H9 (cell line): Measurements from ENCODE around the gene CALHM3. TPM values are rescaled to one million over a fixed set of nuclear protein-coding genes. Genes with fewer than 3 reads are reported as not detected.

Source experiments
- DNase-seq: peaks from one replicate; pipeline ENCODE4 v3.0.0-alpha.2; 2017
- H2AFZ ChIP-seq: one replicate; pipeline ENCODE4 v1.6.1; 2013; ENCODE audit warnings: mild to moderate bottlenecking, low read length, control low read depth, moderate library complexity
- H2AK5ac ChIP-seq: 2 replicates; pipeline ENCODE4 v1.6.1; 2013; ENCODE audit warnings: low read length, control low read depth, mixed read lengths; ENCODE audit not compliant: insufficient read length
- H2BK120ac ChIP-seq: one replicate; pipeline ENCODE4 v1.6.1; 2013; ENCODE audit warnings: low read depth, mild to moderate bottlenecking, low read length, control low read depth, inconsistent platforms; ENCODE audit not compliant: poor library complexity, severe bottlenecking
- H2BK12ac ChIP-seq: 2 replicates; pipeline ENCODE4 v1.6.1; 2013; ENCODE audit warnings: low read length, control low read depth, mixed read lengths, low read depth; ENCODE audit not compliant: insufficient read length
- H2BK15ac ChIP-seq: 2 replicates; pipeline ENCODE4 v1.6.1; 2013; ENCODE audit warnings: low read depth, low read length, control low read depth
- H2BK20ac ChIP-seq: one replicate; pipeline ENCODE4 v1.6.1; 2013; ENCODE audit warnings: low read depth, mild to moderate bottlenecking, low read length, control low read depth, inconsistent platforms; ENCODE audit not compliant: poor library complexity, severe bottlenecking
- H2BK5ac ChIP-seq: 2 replicates; pipeline ENCODE4 v1.6.1; 2013; ENCODE audit warnings: low read length, control low read depth, mixed read lengths; ENCODE audit not compliant: insufficient read length
- H3K14ac ChIP-seq: 2 replicates; pipeline ENCODE4 v1.6.1; 2013; ENCODE audit warnings: low read length, control low read depth; ENCODE audit not compliant: insufficient read depth
- H3K18ac ChIP-seq: 2 replicates; pipeline ENCODE4 v1.6.1; 2013; ENCODE audit warnings: low read depth, mild to moderate bottlenecking, mixed read lengths, low read length, control low read depth; ENCODE audit not compliant: insufficient read length
- H3K23ac ChIP-seq: 2 replicates; pipeline ENCODE4 v1.6.1; 2013; ENCODE audit warnings: low read length, control low read depth, mixed read lengths, low read depth; ENCODE audit not compliant: insufficient read length
- H3K23me2 ChIP-seq: 2 replicates; pipeline ENCODE4 v1.6.1; 2013; ENCODE audit warnings: low read depth, mild to moderate bottlenecking, mixed read lengths, low read length, control low read depth; ENCODE audit not compliant: insufficient read length, poor library complexity, severe bottlenecking
- H3K27ac ChIP-seq: 2 replicates; pipeline ENCODE4 v1.5.1; 2013; ENCODE audit warnings: low read length, control low read depth, mixed read lengths, low read depth; ENCODE audit not compliant: insufficient read length
- H3K27me3 ChIP-seq: 2 replicates; pipeline ENCODE4 v1.6.1; 2013; ENCODE audit warnings: low read length, control low read depth, inconsistent platforms; ENCODE audit not compliant: insufficient read depth
- H3K4ac ChIP-seq: 2 replicates; pipeline ENCODE4 v1.6.1; 2013; ENCODE audit warnings: low read depth, mild to moderate bottlenecking, control low read depth, inconsistent platforms, low read length, moderate library complexity
- H3K4me1 ChIP-seq: 2 replicates; pipeline ENCODE4 v1.6.1; 2013; ENCODE audit warnings: low read length, control low read depth, inconsistent platforms; ENCODE audit not compliant: insufficient read depth
- H3K4me2 ChIP-seq: 2 replicates; pipeline ENCODE4 v1.6.1; 2013; ENCODE audit warnings: low read length, control low read depth, mixed read lengths; ENCODE audit not compliant: insufficient read length, insufficient read depth
- H3K56ac ChIP-seq: 2 replicates; pipeline ENCODE4 v1.6.1; 2013; ENCODE audit warnings: low read depth, mild to moderate bottlenecking, mixed read lengths, low read length, control low read depth; ENCODE audit not compliant: insufficient read length
- H3K79me1 ChIP-seq: 2 replicates; pipeline ENCODE4 v1.6.1; 2013; ENCODE audit warnings: low read depth, mild to moderate bottlenecking, moderate library complexity, low read length, control low read depth, inconsistent platforms; ENCODE audit not compliant: insufficient read depth, poor library complexity, severe bottlenecking
- H3K79me2 ChIP-seq: 2 replicates; pipeline ENCODE4 v1.6.1; 2013; ENCODE audit warnings: low read length, control low read depth, inconsistent platforms; ENCODE audit not compliant: insufficient read depth
- H3K9ac ChIP-seq: 2 replicates; pipeline ENCODE4 v1.6.1; 2013; ENCODE audit warnings: low read length, control low read depth, mixed read lengths; ENCODE audit not compliant: insufficient read length; ENCODE audit errors: extremely low read depth
- H3K9me3 ChIP-seq: one replicate; pipeline ENCODE4 v1.6.1; 2013; ENCODE audit warnings: low read depth, low read length, inconsistent platforms; ENCODE audit not compliant: control insufficient read depth
- H3T11ph ChIP-seq: one replicate; pipeline ENCODE4 v1.6.1; 2013; ENCODE audit warnings: mild to moderate bottlenecking, low read length, control low read depth, inconsistent platforms
- H4K20me1 ChIP-seq: one replicate; pipeline ENCODE4 v1.6.1; 2013; ENCODE audit not compliant: control insufficient read depth, insufficient read length, insufficient read depth
- H4K5ac ChIP-seq: 2 replicates; pipeline ENCODE4 v1.6.1; 2013; ENCODE audit warnings: low read depth, mild to moderate bottlenecking, mixed read lengths, low read length, control low read depth; ENCODE audit not compliant: insufficient read length
- H4K8ac ChIP-seq: replicated peaks from 2 replicates; pipeline ENCODE4 v1.6.1; 2013; ENCODE audit warnings: low read length, control low read depth, mixed read lengths, low read depth; ENCODE audit not compliant: insufficient read length
- H4K91ac ChIP-seq: 2 replicates; pipeline ENCODE4 v1.6.1; 2013; ENCODE audit warnings: low read depth, mild to moderate bottlenecking, moderate library complexity, mixed read lengths, low read length, control low read depth; ENCODE audit not compliant: insufficient read length
- H3K27ac Mint-ChIP-seq, 3 experiments: 2 replicates in 2 of 3; 3 replicates in 1 of 3; pipeline ENCODE4 v1.8.0; 2020 to 2021; ENCODE audit warnings: mixed read lengths in 3 of 3, mild to moderate bottlenecking in 1 of 3, moderate library complexity in 1 of 3
- H3K27me3 Mint-ChIP-seq: 2 replicates; pipeline ENCODE4 v1.8.0; 2021; ENCODE audit warnings: low read depth, mild to moderate bottlenecking, moderate library complexity, mixed read lengths
- H3K36me3 Mint-ChIP-seq, 3 experiments: 2 replicates in 2 of 3; 3 replicates in 1 of 3; pipeline ENCODE4 v1.8.0; 2020 to 2021; ENCODE audit warnings: low read depth in 3 of 3, mixed read lengths in 3 of 3; ENCODE audit not compliant: insufficient read depth in 1 of 3
- H3K4me1 Mint-ChIP-seq, 2 experiments: 2 replicates each; pipeline ENCODE4 v1.8.0; 2020; ENCODE audit warnings: mixed read lengths in 2 of 2
- H3K4me3 Mint-ChIP-seq, 2 experiments: 2 replicates in 1 of 2; 3 replicates in 1 of 2; pipeline ENCODE4 v1.8.0; 2020 to 2021; ENCODE audit warnings: mild to moderate bottlenecking in 2 of 2, mixed read lengths in 2 of 2, moderate library complexity in 1 of 2
- H3K9me3 Mint-ChIP-seq, 2 experiments: 2 replicates in 1 of 2; 3 replicates in 1 of 2; pipeline ENCODE4 v1.8.0; 2020; ENCODE audit warnings: mild to moderate bottlenecking in 2 of 2, mixed read lengths in 2 of 2, moderate library complexity in 1 of 2
- WGBS: extraction: QIAGEN DNeasy Blood & Tissue Kit; methylation state at CpG from one replicate; pipeline ENCODE4 v1.1.7; 2013; ENCODE audit warnings: missing lambda C conversion rate, low lambda C conversion rate, mixed read lengths; ENCODE audit not compliant: insufficient read length; ENCODE audit errors: extremely low coverage; 5-methylcytosine and 5-hydroxymethylcytosine counted together
- total RNA-seq: library from RNA; stranded (reverse); gene quantifications from 2 replicates; pipeline ENCODE4 v1.2.1, GENCODE V29; 2021
- TF ChIP-seq, protein P1 (sequence below): fragments of 200-600 bp; sonication (generic); conservative IDR thresholded peaks from 3 replicates; pipeline ENCODE4 v1.8.0; 2021; ENCODE audit warnings: antibody characterized with exemption, mild to moderate bottlenecking

Gene CALHM3
- total RNA-seq, 1 experiment from 2014 or later, result not detected

DNA sequence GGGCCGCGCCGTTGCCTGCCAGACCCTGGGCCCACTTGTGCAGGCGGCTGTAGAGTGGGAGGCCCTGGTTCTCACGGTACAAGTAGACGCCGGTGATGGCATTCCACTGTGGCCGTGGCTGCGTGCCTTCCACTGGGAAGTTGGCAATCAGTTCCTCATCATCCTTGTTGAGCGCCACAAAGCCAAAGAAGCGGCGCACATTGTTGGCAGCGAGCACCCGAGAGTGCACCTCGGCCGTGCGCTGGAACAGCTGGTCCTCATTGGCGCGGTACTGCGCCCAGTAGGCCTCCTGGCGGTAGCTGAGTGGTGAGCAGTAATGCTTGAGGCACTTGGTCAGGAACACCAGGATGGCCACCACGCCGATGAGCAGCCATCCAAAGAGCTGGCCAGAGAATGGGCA, 31.9 kb downstream of the CALHM3 start:
- H3K4me1 ChIP-seq, result no peaks in the 10 kb centered on the region
- no peak overlapping the region for H3T11ph ChIP-seq
- no peaks in the 10 kb centered on the region for H3K23me2 ChIP-seq
- Mint-ChIP-seq H3K4me1 (peaks cover 4 to 7% of the 10 kb centered on the region in 2 experiments; a peak in 3 of 4 replicates), H3K36me3 (peaks cover 35 to 68% (median 60%) of the 10 kb centered on the region in 3 experiments), H3K27me3 (no peaks in the 10 kb centered on the region), H3K4me3 (no peak overlapping the region), H3K9me3 (no peaks in the 10 kb centered on the region), H3K27ac (no peak overlapping the region)
- H4K20me1 ChIP-seq, result no peaks in the 10 kb centered on the region
- H3K27ac ChIP-seq, result no peak overlapping the region
- no peak overlapping the region for H4K91ac ChIP-seq
- H3K23ac ChIP-seq, result no peak overlapping the region
- H2AFZ ChIP-seq, result no peak overlapping the region
- no peak overlapping the region for H2BK5ac ChIP-seq
- no peak overlapping the region for H3K9ac ChIP-seq
- DNase-seq, result no peak
- no peaks in the 10 kb centered on the region for H3K27me3 ChIP-seq
- H3K18ac ChIP-seq, result no peak overlapping the region
- H3K79me2 ChIP-seq, result no peaks in the 10 kb centered on the region
- no peak overlapping the region for H2BK20ac ChIP-seq
- H2BK120ac ChIP-seq, result no peak overlapping the region
- no peak overlapping the region for H3K14ac ChIP-seq
- no peak overlapping the region for H2BK15ac ChIP-seq
- no peak overlapping the region for H3K56ac ChIP-seq
- no peak overlapping the region for H3K4me2 ChIP-seq
- no peak overlapping the region for H3K4ac ChIP-seq
- H4K8ac ChIP-seq, result no peak overlapping the region
- no peaks in the 10 kb centered on the region for H3K79me1 ChIP-seq
- H4K5ac ChIP-seq, result no peak overlapping the region
- H2BK12ac ChIP-seq, result no peak overlapping the region
- WGBS, result no CpG with 5 or more reads among the region's 23 CpGs
- TF ChIP-seq, protein P1, sequence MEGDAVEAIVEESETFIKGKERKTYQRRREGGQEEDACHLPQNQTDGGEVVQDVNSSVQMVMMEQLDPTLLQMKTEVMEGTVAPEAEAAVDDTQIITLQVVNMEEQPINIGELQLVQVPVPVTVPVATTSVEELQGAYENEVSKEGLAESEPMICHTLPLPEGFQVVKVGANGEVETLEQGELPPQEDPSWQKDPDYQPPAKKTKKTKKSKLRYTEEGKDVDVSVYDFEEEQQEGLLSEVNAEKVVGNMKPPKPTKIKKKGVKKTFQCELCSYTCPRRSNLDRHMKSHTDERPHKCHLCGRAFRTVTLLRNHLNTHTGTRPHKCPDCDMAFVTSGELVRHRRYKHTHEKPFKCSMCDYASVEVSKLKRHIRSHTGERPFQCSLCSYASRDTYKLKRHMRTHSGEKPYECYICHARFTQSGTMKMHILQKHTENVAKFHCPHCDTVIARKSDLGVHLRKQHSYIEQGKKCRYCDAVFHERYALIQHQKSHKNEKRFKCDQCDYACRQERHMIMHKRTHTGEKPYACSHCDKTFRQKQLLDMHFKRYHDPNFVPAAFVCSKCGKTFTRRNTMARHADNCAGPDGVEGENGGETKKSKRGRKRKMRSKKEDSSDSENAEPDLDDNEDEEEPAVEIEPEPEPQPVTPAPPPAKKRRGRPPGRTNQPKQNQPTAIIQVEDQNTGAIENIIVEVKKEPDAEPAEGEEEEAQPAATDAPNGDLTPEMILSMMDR, result no peak
- no peaks in the 10 kb centered on the region for H3K9me3 ChIP-seq
- H2AK5ac ChIP-seq, result no peak overlapping the region
